LNCAP (cell line): Measurements from ENCODE around the gene MED28.

Experiments used
- TF ChIP-seq, protein P1 (sequence below): fragments of 450-650 bp; IDR thresholded peaks from 2 replicates; pipeline ENCODE4 v1.5.1; 2017; ENCODE audit warnings: mild to moderate bottlenecking

MED28 gene, protein sequence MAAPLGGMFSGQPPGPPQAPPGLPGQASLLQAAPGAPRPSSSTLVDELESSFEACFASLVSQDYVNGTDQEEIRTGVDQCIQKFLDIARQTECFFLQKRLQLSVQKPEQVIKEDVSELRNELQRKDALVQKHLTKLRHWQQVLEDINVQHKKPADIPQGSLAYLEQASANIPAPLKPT

DNA sequence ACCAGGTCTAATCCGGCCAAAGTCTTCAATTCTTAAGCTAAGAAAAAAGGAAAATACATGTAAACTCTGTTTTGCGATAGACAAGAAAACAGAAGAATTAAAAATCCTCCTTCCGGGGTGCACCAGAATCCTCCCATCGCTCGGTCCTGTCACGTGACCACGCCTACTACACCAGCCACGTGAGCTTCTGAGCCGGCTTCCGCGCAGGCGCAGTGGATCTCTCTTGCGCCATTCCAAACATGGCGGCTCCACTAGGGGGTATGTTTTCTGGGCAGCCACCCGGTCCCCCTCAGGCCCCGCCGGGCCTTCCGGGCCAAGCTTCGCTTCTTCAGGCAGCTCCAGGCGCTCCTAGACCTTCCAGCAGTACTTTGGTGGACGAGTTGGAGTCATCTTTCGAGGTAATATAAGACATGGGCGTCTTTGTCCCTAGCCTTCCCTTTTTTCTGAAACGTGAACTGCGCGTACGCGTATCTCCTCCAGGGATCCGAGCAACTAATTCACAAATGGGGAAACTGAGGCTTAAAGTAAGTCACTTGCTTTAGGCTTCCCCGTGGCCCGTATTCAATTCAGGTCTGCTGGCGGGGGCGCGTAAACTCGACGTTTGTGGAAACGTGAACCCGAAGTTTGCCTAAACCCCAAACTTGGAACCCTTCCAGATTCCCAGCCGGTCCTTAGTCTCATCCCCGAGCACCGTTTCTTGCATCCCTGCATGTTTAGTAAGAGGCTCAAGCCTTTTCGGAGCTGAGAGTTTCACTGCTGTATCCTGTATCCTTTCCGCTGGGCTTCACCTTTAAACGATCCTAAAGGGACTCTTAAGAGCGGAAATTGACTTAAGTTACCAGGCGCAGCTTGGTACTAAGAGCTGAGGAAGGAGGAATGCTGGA, at the start of gene MED28:
MED28 (plus strand) TSS at position 226 of the 884 bp plus-strand sequence; CDS start at position 240, 14 bp downstream.
- TF ChIP-seq, protein P1, sequence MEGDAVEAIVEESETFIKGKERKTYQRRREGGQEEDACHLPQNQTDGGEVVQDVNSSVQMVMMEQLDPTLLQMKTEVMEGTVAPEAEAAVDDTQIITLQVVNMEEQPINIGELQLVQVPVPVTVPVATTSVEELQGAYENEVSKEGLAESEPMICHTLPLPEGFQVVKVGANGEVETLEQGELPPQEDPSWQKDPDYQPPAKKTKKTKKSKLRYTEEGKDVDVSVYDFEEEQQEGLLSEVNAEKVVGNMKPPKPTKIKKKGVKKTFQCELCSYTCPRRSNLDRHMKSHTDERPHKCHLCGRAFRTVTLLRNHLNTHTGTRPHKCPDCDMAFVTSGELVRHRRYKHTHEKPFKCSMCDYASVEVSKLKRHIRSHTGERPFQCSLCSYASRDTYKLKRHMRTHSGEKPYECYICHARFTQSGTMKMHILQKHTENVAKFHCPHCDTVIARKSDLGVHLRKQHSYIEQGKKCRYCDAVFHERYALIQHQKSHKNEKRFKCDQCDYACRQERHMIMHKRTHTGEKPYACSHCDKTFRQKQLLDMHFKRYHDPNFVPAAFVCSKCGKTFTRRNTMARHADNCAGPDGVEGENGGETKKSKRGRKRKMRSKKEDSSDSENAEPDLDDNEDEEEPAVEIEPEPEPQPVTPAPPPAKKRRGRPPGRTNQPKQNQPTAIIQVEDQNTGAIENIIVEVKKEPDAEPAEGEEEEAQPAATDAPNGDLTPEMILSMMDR = no peak

DNA sequence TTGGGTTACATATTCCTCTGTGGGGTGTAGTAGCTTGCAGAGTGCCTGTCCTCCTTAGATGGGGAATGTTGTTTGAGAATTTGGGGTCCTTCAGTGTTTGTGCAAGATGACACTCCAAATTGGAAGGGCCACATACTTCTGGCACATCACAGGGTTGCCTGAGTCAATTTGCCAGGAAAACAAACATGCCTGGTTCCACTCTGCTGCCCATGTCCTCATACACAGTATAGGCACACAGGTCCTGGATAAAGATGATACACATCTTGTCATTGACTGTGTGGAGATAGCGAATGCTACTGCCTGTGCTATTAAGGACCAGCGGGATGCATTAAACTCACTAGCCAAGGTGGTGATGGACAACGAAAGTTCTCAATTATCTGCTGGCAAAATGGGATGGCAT, 48.6 kb upstream of the MED28 start:
- TF ChIP-seq, protein P1 = no peak

DNA sequence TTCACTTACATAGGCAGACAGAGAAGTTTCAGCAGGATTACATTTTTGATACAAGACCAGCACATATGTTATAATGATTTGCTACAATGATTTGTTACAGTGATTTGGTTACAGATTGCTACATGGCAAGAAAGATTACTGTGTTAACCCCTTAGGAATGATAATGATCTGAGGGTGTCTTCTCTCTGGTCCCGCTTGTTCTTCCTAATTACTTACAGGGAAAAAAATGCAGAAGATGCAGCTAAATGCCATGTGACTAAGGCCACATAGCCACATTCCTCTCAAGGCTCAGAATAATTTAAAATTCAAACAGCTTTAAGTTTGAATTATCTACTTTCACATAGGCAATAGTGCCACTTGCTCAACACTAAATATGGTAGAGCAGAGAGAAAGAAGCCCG, 47.2 kb upstream of the MED28 start:
- TF ChIP-seq, protein P1 = no peak

DNA sequence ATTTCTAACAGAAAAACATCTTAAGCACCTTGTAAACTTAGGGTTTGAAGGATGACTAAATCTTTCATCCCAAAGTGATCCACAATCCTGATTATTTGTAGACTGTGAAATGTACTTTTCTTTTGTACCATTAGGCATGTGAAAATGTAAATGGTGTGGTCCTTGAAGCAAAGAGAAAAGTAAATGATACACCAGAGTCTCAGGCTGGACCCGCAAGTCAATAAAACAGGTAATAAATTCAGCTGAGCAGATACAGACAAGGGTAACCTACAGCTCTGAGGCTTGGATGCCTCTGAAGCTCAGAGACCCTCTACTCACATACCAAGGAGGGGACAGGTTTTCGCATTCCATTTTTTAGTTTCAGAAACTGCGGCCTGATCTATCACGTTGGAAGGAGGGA, 40.2 kb upstream of the MED28 start:
- TF ChIP-seq, protein P1 = no peak

DNA sequence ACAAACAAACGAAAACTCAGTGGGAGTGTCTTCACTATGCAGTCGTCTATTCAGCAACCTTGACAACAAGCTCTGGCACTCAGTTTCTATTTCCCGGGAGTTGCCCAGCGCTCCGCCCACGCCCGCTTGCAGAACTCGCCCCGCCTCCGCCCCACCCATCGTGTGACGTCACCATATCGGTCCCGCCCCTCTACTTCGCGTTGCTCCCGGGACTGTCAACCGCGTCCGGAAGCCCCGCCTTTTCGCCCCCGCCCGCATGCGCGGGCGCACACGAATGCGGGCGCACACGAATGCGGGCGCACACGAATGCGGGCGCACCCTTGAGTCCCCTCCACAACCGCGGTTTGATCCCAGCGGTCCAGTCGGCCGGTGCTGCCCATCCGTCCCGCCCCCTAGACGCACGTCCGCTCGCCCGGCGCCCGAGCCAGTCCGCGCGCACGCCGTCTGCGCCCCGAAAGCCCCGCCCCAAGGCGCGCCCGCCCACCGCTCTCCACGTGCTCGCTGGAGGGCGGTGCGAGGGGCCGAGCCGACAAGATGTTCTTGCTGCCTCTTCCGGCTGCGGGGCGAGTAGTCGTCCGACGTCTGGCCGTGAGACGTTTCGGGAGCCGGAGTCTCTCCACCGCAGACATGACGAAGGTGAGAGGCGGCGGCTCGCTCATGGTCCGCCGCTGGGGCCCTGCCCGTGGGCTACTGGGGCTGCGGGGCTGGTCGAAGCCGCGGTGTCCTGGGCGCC, 37.3 kb upstream of the MED28 start, which contains the start of gene LAP3:
LAP3 (plus strand) TSS at position 267 of the 733 bp plus-strand sequence; CDS start at position 535, 268 bp downstream.
- TF ChIP-seq, protein P1 = no peak

DNA sequence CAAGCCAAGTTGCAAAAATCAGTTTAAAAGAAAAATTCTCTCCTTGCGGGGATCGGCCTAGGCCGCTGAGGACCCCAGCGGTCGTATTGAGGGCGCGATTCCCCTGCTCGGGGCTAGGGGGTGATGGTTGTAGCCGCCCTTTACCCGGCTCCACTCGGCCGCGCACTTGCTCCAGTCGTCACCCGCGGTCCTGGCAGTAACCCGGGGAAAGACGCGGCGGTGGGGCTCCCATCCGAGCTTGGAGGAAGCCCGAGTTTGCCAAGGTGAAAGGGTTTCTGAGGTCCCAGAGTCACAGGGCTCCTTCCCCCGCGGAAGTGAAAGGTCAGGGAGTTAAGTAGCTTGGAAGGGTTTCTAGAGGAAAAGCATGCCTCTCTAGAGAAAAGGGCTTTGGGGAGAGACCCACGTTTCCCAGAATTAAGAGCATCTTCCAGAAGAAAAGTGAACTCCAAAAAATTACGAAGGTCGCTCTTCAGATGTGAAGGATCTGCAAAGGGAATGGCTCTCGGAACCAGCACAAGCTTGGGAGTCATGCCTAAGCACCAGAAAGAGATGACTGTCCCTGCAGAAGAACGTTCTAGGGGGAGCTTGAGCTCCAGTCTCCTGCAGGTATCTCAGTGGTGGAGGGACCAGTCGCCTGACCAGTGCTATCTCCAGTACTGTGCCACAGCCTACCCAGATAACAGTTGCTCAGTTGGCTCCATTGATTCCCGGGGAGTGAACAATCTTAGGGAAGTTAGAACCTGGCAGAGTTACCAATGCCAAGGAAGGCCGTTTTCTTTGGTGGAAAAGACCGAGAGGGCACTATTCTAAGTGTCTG, 36.6 kb upstream of the MED28 start:
- TF ChIP-seq, protein P1 = no peak; the same call in 1 of the 2 replicates

DNA sequence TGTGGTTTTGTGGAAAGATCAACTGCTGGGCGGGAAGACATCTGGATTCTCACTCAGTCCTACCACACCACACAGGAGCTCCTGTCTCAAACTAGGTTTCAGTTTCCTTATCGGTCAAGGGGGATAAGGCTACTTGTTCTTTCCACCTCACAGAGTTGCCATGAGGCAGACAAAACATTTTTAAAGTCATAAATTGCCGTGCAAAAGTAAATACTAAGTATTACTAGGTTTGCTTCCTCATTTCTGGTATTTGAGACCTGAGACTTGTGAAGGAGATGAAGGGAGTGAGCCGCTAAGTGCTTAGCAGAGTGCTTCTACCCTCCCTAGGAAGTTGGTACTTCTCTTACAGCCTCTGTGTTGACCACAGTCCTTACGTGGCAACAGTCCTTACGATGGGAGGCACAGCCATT, 36.0 kb upstream of the MED28 start:
- TF ChIP-seq, protein P1 = no peak
